Measurements from ENCODE around the gene FGD6.

FGD6 gene

DNA sequence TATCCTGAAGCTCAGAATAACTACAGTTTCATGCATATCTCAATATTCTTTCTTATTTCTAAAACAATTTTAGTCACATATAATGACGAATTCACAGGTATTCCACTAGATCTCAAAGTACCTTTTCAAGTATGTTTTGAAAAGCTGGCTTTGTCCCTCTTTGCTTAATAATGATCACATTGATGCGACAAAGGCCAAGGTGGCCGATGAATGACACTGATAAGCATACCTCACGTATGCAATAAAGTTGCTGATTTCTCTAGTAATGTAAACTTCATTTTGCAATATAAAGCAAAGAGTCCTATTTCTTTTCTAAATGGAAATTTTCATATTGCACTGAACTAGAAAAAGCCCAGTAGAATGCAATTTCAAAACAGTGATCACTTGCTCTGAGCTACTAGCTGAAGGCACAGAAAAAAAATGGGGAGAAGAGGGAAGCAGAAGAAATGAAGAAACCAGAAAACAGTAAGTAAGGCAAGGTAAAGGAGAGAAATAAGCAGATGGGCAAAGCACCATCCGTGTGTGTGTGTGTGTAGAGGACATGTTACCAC is 29.3 kb downstream of the FGD6 start:
- DNase-seq (no peak), ATAC-seq (no peak)
- Mint-ChIP-seq H3K36me3 (ENCODE audit: low read depth) (no peaks in the 10 kb centered on the region), H3K27ac (no peak overlapping the region), H3K4me1 (peaks cover 3% of the 10 kb centered on the region), H3K4me3 (no peak overlapping the region), H3K27me3 (no peaks in the 10 kb centered on the region), H3K9me3 (no peaks in the 10 kb centered on the region)

DNA sequence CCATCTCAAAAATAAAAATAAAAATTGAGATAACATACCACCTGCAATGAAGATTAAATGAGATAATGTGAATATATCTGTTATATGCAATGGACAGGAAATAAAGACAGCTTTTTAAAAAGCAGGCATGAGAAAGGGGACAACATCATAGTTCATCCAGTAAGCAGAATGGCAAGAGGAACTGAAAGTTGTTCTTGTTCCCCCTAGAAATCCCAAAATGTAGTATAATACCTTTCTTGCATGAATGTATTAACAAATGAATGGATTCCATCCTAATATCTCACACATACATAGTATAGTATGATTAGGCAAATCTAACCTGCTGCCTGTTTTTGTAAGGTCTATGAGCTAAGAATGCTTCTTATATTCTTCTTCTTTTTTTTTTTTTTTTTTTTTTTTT is 31.4 kb downstream of the FGD6 start:
- H3K27me3 Mint-ChIP-seq: no peaks in the 10 kb centered on the region
- ATAC-seq: no peak
- H3K27ac Mint-ChIP-seq: no peak overlapping the region
- no peak overlapping the region for H3K4me3 Mint-ChIP-seq
- H3K4me1 Mint-ChIP-seq: peaks cover 5% of the 10 kb centered on the region
- DNase-seq: no peak
- H3K9me3 Mint-ChIP-seq: no peaks in the 10 kb centered on the region
- H3K36me3 Mint-ChIP-seq (ENCODE audit: low read depth): no peaks in the 10 kb centered on the region

DNA sequence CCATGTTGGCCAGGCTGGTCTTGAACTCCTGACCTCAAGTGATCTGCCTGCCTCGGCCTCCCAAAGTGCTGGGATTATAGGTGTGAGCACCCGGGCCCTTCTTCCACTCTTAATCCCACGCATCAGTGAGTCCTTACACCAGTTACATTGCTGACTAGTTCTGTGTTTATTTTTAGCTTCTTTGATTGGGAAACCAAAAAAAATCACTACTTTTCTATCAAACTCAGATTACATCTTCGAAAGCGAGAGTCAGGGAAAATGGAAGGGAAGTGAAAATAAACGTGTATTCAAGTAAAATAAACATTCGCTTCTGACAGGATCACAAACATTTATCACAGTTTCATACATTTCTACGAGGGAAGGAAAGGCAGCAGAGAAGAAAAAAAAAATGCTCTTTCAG is 32.2 kb downstream of the FGD6 start:
- H3K4me1 Mint-ChIP-seq: peaks cover 5% of the 10 kb centered on the region
- H3K36me3 Mint-ChIP-seq (ENCODE audit: low read depth): no peaks in the 10 kb centered on the region
- H3K27ac Mint-ChIP-seq: no peak overlapping the region
- H3K9me3 Mint-ChIP-seq: no peaks in the 10 kb centered on the region
- ATAC-seq (no peak), DNase-seq (no peak)
- no peaks in the 10 kb centered on the region for H3K27me3 Mint-ChIP-seq
- H3K4me3 Mint-ChIP-seq: no peak overlapping the region

DNA sequence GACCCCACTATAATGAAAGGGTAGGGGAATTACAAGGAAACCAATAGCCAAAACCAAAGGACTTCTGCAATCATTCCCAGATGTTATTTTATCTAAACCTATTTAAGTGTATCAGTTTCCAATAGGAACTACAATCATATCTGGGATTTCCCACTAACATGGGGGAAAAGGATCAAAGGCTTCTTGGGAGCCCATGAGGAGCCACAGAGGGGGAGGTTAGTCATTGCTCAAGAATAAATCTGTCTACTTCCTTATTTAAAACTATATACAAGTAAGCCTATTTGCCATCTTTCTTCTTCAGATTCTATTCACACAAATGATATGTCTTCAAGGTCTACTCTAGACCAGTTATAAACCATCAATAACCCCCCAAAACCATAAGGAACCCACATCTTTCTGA is 33.1 kb downstream of the FGD6 start:
- ATAC-seq (no peak), DNase-seq (no peak)
- no peak overlapping the region for H3K4me3 Mint-ChIP-seq
- H3K9me3 Mint-ChIP-seq: no peaks in the 10 kb centered on the region
- H3K4me1 Mint-ChIP-seq: peaks cover 5% of the 10 kb centered on the region
- H3K27ac Mint-ChIP-seq: no peak overlapping the region
- no peaks in the 10 kb centered on the region for H3K27me3 Mint-ChIP-seq
- no peaks in the 10 kb centered on the region for H3K36me3 Mint-ChIP-seq (ENCODE audit: low read depth)

DNA sequence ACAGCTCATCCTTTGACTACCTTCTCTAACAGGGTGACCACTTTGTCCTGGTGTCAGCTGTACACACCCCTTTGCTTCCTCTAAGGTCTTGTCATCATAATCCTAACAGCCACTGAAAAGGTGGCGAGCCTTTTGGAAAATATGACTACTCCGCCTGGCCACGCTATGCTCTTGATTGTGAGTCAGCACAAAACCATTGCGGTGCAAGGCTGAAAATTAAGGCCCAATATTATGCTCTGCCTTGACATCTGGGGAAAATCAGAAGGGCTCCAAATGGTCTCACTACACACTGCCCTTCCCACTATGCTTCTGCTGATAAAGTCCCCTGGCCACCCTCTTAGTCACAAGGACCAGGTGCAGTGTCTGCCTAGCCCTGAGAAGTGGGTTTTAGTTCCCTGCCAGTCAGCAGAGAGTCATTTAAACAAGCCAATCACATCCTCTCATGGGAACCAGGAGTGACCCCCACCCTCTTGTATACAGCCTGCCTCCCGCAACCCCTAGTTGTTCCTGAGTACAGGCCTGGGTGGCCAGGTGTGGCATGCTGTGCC is 34.3 kb downstream of the FGD6 start:
- H3K27ac Mint-ChIP-seq: peak overlapping the region; percentile 31
- no peaks in the 10 kb centered on the region for H3K27me3 Mint-ChIP-seq
- H3K4me1 Mint-ChIP-seq: peaks cover 5% of the 10 kb centered on the region
- DNase-seq (peak; percentile 10), ATAC-seq (peak; percentile 82)
- no peak overlapping the region for H3K4me3 Mint-ChIP-seq
- H3K36me3 Mint-ChIP-seq (ENCODE audit: low read depth): no peaks in the 10 kb centered on the region
- no peaks in the 10 kb centered on the region for H3K9me3 Mint-ChIP-seq

DNA sequence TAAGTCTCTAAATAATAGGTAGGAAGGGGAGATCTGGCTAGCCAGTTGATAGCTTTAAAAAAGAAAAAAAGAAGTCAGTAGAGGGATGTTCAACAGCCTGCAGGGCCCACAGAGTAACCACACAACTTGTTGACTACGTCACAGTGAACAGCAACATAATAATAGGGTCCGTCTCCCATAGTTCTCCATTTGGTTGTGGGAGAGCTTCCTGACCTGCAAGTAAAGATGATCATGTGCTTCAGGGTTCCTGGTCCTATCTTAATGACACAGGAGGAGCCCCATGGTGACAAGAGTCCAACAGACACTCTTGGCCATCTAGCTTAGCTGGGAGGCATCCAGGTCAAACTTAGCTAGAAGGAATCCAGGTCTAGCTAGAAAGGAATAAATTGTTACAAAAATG is 36.2 kb downstream of the FGD6 start:
- no peaks in the 10 kb centered on the region for H3K36me3 Mint-ChIP-seq (ENCODE audit: low read depth)
- DNase-seq: no peak
- no peak overlapping the region for H3K4me3 Mint-ChIP-seq

DNA sequence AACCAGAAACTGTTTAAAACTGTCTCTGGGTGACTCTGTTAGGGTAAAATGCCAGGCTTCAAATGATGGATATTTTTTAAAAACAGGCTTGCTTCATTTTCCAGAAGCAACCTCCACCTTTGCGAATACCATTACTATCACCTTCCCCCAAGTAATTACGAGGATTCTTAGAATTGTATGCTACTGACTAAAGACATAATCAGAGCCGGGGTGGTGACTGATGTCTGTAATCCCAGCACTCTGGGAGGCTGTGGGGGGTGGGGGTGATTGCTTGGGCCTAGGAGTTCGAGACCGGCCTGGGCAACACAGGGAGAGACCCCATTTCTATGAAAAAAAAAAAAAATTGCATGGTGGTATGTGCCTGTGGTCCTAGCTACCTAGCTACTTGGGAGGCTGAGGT is 38.3 kb downstream of the FGD6 start:
- H3K4me3 Mint-ChIP-seq: no peak overlapping the region
- peaks cover 2% of the 10 kb centered on the region for H3K27me3 Mint-ChIP-seq
- H3K9me3 Mint-ChIP-seq: no peaks in the 10 kb centered on the region
- no peaks in the 10 kb centered on the region for H3K36me3 Mint-ChIP-seq (ENCODE audit: low read depth)
- H3K4me1 Mint-ChIP-seq: peaks cover 5% of the 10 kb centered on the region
- DNase-seq: no peak
- no peak for ATAC-seq
- no peak overlapping the region for H3K27ac Mint-ChIP-seq

More for the DNA sequence above, 36.2 kb downstream of the FGD6 start:
- Mint-ChIP-seq H3K27me3 (peaks cover 2% of the 10 kb centered on the region), H3K4me1 (peaks cover 5% of the 10 kb centered on the region), H3K27ac (no peak overlapping the region), H3K9me3 (no peaks in the 10 kb centered on the region)
- no peak for ATAC-seq

DNA sequence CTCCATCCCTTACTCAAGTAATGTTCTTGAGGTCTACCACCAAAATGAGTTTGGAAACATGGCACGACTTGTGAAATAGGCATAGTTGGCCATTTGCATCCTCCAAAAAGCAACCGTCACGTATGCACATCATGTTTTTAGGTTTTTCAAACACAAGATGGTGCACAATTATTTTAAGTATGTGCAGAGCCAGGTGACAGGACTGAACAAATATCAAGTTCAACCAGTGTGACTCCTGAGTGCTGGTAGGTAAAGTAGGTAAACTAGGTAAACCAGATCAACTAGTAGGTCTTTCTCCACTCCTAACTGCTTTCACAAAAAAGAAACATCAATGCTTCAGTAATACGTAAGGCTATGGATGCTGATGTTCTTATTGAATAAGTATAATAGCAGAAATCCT is 39.1 kb downstream of the FGD6 start:
- Mint-ChIP-seq H3K27ac (no peak overlapping the region), H3K27me3 (peaks cover 2% of the 10 kb centered on the region), H3K9me3 (no peaks in the 10 kb centered on the region), H3K4me1 (peaks cover 4% of the 10 kb centered on the region), H3K36me3 (ENCODE audit: low read depth) (no peaks in the 10 kb centered on the region), H3K4me3 (no peak overlapping the region)
- ATAC-seq (no peak), DNase-seq (no peak)

DNA sequence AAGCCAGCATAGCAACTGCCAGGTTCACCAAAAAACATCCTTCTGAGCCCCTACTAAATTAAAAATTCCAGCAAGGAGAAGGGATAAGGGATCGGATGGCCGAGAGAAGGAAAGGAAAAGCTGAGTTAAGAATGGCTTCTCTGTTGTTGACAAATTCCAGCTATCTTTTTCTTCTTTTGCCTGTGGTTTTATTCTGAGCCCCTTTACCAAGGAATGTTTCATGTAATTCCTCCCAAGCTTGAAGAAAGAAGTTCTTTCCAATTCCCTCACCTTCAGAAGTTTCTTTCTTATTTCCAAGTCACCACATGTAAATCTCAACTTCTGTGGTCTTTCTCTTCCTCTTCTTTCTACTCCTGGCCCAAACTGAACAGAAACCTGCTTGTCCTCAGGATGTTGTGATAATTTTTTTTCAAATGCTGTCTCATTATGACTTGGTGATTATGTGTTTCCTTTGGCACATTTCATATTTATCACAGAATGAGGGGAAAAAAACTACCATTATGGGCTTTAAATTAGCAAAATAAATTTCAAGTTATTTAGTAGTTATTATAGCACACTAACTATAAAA is 40.0 kb downstream of the FGD6 start:
- DNase-seq (no peak), ATAC-seq (no peak)
- H3K36me3 Mint-ChIP-seq (ENCODE audit: low read depth): no peaks in the 10 kb centered on the region
- H3K4me3 Mint-ChIP-seq: no peak overlapping the region
- no peaks in the 10 kb centered on the region for H3K4me1 Mint-ChIP-seq
- H3K27ac Mint-ChIP-seq: no peak overlapping the region
- H3K9me3 Mint-ChIP-seq: no peaks in the 10 kb centered on the region
- H3K27me3 Mint-ChIP-seq: peaks cover 2% of the 10 kb centered on the region

DNA sequence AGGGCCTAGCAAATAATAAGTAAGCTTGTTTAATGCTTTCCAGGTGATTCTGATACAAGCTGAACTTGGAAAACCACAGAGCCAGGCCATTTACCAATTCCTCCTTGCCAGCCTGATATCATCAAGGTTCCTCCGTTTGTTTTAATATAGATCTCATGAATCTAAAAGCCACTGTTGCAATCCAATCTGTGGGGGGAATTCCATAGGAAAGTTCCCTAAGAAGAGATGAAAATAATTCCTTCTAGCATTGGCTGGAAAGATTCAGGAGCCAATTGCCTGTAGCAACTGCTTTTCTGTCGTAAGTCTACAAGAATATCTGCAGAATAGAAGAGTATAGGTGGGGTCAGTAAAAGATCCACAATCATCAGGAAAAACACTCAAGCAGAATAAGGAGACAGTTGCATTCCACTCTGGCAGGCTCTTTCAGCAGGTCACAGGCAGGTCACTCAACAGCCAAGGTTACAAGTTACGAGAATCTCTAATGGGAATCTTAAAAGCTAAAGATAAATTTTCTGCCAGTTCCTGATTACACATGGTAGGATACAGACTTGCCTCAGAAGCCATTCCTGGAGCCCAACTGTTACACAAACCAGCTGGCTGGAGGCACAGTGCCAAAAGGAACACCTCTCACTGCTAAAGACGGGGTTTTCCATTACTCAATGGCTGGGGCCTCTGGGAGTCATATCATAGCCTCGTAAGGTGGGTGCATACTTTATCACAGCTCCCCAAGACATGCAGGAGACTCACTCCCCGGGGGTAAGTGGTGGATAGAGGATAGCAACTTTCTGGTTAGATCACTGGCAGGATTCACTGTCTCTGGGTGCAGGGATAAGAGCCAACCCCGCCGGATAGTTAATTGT is 43.6 kb downstream of the FGD6 start:
- no peaks in the 10 kb centered on the region for H3K36me3 Mint-ChIP-seq (ENCODE audit: low read depth)
- ATAC-seq: no peak
- no peak overlapping the region for H3K4me3 Mint-ChIP-seq
- no peak overlapping the region for H3K27ac Mint-ChIP-seq
- DNase-seq: no peak
- H3K9me3 Mint-ChIP-seq: no peaks in the 10 kb centered on the region
- H3K4me1 Mint-ChIP-seq: no peaks in the 10 kb centered on the region
- peaks cover 2% of the 10 kb centered on the region for H3K27me3 Mint-ChIP-seq

DNA sequence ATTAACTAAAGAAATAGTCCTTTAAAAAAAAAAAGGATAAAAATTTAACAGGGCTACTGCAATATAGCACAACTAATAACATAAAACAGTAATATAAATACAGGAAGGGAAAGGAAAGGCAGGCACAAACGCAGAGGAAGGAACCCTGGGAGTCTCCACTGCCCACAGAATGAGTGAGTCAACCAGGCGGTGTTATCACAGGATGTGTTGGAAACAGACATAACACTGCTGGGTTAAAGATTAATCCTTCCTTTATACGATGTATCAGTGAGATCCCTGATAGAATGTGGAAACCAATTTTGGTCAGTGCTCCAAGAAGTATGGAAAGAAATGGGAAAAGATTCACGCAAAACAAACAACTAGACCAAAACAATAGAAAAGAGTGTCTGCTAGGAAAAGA is 47.9 kb downstream of the FGD6 start:
- Mint-ChIP-seq H3K27ac (no peak overlapping the region), H3K9me3 (no peaks in the 10 kb centered on the region), H3K27me3 (no peaks in the 10 kb centered on the region), H3K36me3 (ENCODE audit: low read depth) (no peaks in the 10 kb centered on the region), H3K4me3 (no peak overlapping the region), H3K4me1 (no peaks in the 10 kb centered on the region)
- DNase-seq: no peak
- ATAC-seq: no peak

DNA sequence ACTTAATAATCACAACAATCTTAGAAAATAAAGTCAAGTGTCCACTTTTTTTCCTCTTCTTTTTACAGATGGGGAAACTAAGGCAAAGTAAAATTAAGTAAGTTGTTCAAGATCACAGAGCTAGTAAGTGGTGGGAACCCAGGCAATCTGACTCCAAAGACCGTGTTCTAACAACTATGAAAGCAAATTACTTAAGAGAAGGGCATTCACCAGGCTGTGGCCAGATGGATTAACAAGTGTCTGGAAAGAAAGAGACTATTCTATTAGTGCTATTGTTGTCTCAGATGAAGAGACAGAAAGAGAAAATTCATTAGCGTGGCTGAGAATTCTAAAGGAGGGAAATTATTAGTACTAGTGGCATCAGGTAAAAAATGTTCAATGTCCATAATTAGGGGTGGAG is 48.5 kb downstream of the FGD6 start:
- Mint-ChIP-seq H3K27me3 (no peaks in the 10 kb centered on the region), H3K27ac (no peak overlapping the region), H3K4me1 (no peaks in the 10 kb centered on the region), H3K9me3 (no peaks in the 10 kb centered on the region), H3K36me3 (ENCODE audit: low read depth) (no peaks in the 10 kb centered on the region), H3K4me3 (no peak overlapping the region)
- no peak for ATAC-seq
- no peak for DNase-seq

DNA sequence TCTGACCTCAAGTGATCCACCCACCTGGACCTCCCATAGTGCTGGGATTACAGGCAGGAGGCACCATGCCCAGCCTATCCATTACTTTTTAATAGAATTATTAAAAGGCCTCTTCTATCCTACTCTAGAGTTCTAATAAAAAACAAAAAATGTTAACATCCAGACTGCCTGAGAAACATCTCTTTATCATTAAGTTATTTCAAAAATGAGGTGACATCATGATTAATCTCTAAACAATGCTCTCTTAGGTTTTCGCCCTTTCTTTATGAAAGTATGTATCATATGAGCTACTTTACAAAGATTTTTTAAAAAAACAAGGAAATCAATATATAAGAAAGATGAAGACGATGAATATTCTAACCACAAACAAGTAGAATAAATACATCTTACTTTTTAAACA is 52.6 kb downstream of the FGD6 start:
- Mint-ChIP-seq H3K4me1 (no peaks in the 10 kb centered on the region), H3K9me3 (no peaks in the 10 kb centered on the region), H3K4me3 (no peak overlapping the region), H3K27ac (no peak overlapping the region), H3K36me3 (ENCODE audit: low read depth) (no peaks in the 10 kb centered on the region), H3K27me3 (no peaks in the 10 kb centered on the region)
- DNase-seq (no peak), ATAC-seq (no peak)

DNA sequence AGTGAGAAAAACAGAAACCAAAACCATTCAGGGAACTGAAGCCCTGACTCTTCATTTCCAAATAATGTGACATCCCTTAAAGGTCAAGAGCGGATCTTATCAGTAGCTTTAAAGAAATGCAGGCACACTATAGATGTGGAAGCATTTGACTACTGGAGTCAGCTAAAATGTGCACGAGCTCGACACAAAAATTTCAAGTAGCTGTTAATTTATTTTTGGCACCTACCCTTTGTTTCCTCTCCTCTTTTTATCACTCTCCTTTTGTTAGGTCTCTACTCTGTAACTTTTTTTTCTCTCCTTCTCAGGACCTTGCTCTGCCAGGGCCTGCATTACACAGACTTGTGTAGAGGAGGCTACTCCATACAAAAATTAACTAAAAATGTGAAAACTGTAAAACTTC is 58.3 kb downstream of the FGD6 start:
- no peak overlapping the region for H3K27ac Mint-ChIP-seq
- ATAC-seq (no peak), DNase-seq (no peak)
- H3K36me3 Mint-ChIP-seq (ENCODE audit: low read depth): no peaks in the 10 kb centered on the region
- no peak overlapping the region for H3K4me3 Mint-ChIP-seq
- no peaks in the 10 kb centered on the region for H3K4me1 Mint-ChIP-seq
- no peaks in the 10 kb centered on the region for H3K27me3 Mint-ChIP-seq
- no peaks in the 10 kb centered on the region for H3K9me3 Mint-ChIP-seq

DNA sequence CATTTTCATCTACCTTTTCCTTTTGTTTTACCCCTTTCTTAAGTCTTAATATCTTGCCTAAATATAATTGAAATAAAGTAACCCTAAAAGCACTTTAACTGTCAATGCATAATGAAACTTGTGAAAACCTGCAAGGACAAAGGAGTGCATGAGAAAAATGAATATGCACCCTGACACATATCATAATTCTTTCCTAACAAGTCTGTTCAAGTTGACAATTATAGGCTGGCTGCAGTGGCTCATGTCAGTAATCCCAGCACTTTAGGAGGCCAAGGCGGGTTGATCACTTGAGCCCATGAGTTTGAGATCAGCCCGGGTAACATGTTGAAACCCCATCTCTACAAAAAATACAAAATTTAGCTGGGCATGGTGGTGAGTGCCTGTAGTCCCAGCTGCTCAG is 65.4 kb downstream of the FGD6 start:
- no peak for ATAC-seq
- Mint-ChIP-seq H3K4me1 (no peaks in the 10 kb centered on the region), H3K9me3 (no peaks in the 10 kb centered on the region)

More for the DNA sequence above, 65.4 kb downstream of the FGD6 start:
- H3K27me3 Mint-ChIP-seq: no peaks in the 10 kb centered on the region
- H3K27ac Mint-ChIP-seq: no peak overlapping the region
- no peak overlapping the region for H3K4me3 Mint-ChIP-seq
- H3K36me3 Mint-ChIP-seq (ENCODE audit: low read depth): no peaks in the 10 kb centered on the region
- no peak for DNase-seq
